Measurements from ENCODE around the gene GATA5.
"Not testable (repeated sequence)": the region's sequence is repeated elsewhere in the genome, so short reads cannot be mapped to it uniquely, and the experiment has no call there.

Gene GATA5

GRCh38 chr20:62428396-62429295, 47.1 kb downstream of the GATA5 start:
- Histone ChIP-seq H3K4me3 (ENCODE audit: low read depth, low read length) (no peak overlapping the region), H3K36me3 (replicated peaks) (no peaks in the 10 kb centered on the region), H3K27me3 (replicated peaks) (no peaks in the 10 kb centered on the region), H3K27ac (no peak overlapping the region)
- DNase-seq = no peak
- in situ Hi-C loops (cut with HindIII; ENCODE audit: low pct_ligation_motif_present, low sequenced_read_pairs) = loop anchor here (25.0 kb wide), 1 partner anchor 109 kb away; no protein-coding TSS in a partner anchor
- TF ChIP-seq CTCF (IDR thresholded peaks at IDR 0.05; ENCODE audit: low read depth, low read length, missing control alignments) = no peak

DNA sequence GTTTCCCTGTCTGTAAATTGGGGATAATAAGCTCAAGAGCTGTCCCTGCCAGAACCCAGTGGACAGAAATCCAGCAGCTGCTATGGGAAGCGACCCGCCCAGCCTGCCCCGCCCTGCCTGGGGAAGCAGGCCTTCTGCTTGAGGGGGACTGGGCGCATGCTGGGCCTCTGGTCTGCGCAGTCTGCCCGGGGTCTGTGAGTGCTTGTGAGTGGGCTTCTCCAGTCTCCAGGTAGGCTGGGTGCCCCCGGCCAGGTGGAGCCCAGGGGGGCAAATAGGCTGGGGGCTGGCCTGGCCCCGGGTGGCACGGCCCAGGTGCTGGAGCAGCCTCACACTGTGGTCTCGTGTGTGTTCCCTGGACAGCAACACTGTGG, 47.8 kb downstream of the GATA5 start:
- DNase-seq = no peak
- Histone ChIP-seq H3K36me3 (replicated peaks) (no peaks in the 10 kb centered on the region), H3K4me3 (ENCODE audit: low read depth, low read length) (no peak overlapping the region), H3K27me3 (replicated peaks) (peaks cover 2% of the 10 kb centered on the region), H3K27ac (no peak overlapping the region)
- TF ChIP-seq CTCF (IDR thresholded peaks at IDR 0.05; ENCODE audit: low read depth, low read length, missing control alignments) = no peak
- in situ Hi-C loops (cut with HindIII; ENCODE audit: low pct_ligation_motif_present, low sequenced_read_pairs) = loop anchor here (25.0 kb wide), 1 partner anchor 109 kb away; no protein-coding TSS in a partner anchor

GRCh38 chr20:62427172-62428001, 48.4 kb downstream of the GATA5 start, which contains the start of gene RBBP8NL:
RBBP8NL (minus strand) TSS chr20:62427539; CDS start chr20:62419647, 7,892 bp downstream.
- in situ Hi-C loops (cut with HindIII; ENCODE audit: low pct_ligation_motif_present, low sequenced_read_pairs) = loop anchor here (25.0 kb wide), 1 partner anchor 110 kb away; no protein-coding TSS in a partner anchor
- H3K4me3 ChIP-seq (ENCODE audit: low read depth, low read length) = no peak within 1 kb of the TSS
- no peak for DNase-seq
- H3K27me3 ChIP-seq (replicated peaks) = peaks cover 2% of the 10 kb centered on the region
- H3K36me3 ChIP-seq (replicated peaks) = no peaks in the 10 kb centered on the region
- no peak for TF ChIP-seq CTCF (IDR thresholded peaks at IDR 0.05; ENCODE audit: low read depth, low read length, missing control alignments)
- no peak within 1 kb of the TSS for H3K27ac ChIP-seq

DNA sequence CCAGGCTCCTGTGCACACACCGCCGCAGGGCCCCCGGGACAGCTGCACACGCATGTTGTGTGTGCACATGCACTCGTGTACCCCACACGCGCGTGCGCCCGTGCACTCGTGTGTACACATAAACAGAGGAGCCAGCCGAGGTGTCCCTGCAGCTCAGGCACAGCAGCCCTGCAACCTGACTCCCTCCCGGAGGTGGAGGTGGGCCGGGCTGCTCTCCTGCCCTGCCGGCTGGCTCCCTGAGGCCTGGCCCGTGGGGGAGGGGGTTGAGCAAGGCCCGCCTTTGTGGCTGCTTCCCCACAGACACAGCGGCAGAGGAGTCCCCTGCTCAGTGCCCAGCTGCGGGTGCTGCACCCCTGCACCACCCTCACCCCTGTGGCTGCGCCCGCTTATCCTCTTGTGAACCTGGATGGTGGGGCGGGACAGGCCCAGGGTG, 49.1 kb downstream of the GATA5 start:
- H3K27ac ChIP-seq = no peak overlapping the region
- in situ Hi-C loops (cut with HindIII; ENCODE audit: low pct_ligation_motif_present, low sequenced_read_pairs) = loop anchor here (25.0 kb wide), 1 partner anchor 111 kb away; no protein-coding TSS in a partner anchor
- no peak for TF ChIP-seq CTCF (IDR thresholded peaks at IDR 0.05; ENCODE audit: low read depth, low read length, missing control alignments)
- H3K4me3 ChIP-seq (ENCODE audit: low read depth, low read length) = no peak overlapping the region
- H3K27me3 ChIP-seq (replicated peaks) = peaks cover 2% of the 10 kb centered on the region
- no peaks in the 10 kb centered on the region for H3K36me3 ChIP-seq (replicated peaks)
- no peak for DNase-seq

DNA sequence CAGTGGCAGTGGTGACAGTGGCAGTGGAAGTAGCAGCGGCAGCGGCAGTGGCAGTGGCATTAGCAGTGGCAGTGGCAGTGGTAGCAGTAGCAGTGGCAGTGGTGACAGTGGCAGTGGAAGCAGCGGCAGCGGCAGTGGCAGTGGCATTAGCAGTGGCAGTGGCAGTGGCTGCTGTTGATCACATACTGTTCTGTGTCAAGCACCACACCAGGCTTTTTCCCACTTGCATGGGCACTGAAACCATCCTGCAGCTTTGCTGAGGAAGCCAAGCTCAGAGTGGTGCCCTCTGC, 49.8 kb downstream of the GATA5 start:
- not testable (repeated sequence) for H3K27me3 ChIP-seq (replicated peaks); H3K27ac ChIP-seq
- in situ Hi-C loops (cut with HindIII; ENCODE audit: low pct_ligation_motif_present, low sequenced_read_pairs) = loop anchor here (25.0 kb wide), 1 partner anchor 111 kb away; no protein-coding TSS in a partner anchor

More for the DNA sequence above, 49.8 kb downstream of the GATA5 start:
- H3K36me3 ChIP-seq (replicated peaks); DNase-seq; H3K4me3 ChIP-seq (ENCODE audit: low read depth, low read length): not testable (repeated sequence)
